Lower leg skin (tissue), 4 donors: Measurements from ENCODE around the gene GGA3. TPM values are rescaled to one million over a fixed set of nuclear protein-coding genes. Genes with fewer than 3 reads are reported as not detected.
A peak's percentile ranks its signal among the peaks of the same experiment; 100 is the strongest.

Source experiments
- DNase-seq, 2 donors: peaks; one replicate each; pipeline ENCODE4 v3.0.0-alpha.2; 2019; ENCODE audit warnings: low spot score in 2 of 2
- H3K4me3 ChIP-seq: fragments of 200-600 bp; sonication (generic); 2 replicates; pipeline ENCODE4 v1.5.1; 2017; ENCODE audit warnings: mild to moderate bottlenecking, low read depth; ENCODE audit not compliant: poor library complexity, severe bottlenecking
- POLR2A ChIP-seq, 2 donors: fragments of 450-650 bp; IDR thresholded peaks; one replicate each; pipeline ENCODE4 v1.6.1; 2016 to 2017; ENCODE audit warnings: antibody characterized with exemption in 2 of 2, mild to moderate bottlenecking in 1 of 2, moderate library complexity in 1 of 2
- WGBS, 2 donors: methylation state at CpG; one replicate each; pipeline ENCODE4 v1.1.5; 2018; 5-methylcytosine and 5-hydroxymethylcytosine counted together
- intact Hi-C: fragments of 100-400 bp; cut with DNase I; formaldehyde crosslinking; loops from one replicate; pipeline ENCODE4 v1.15.0; 2023; ENCODE audit warnings: low total_unique reads
- total RNA-seq, 4 donors: library from RNA; depleted of rRNA; stranded (reverse); fragments of >200 nt; gene quantifications; one replicate each; pipeline ENCODE4 v1.1.0, GENCODE V29; 2016
- TF ChIP-seq, protein P1 (sequence below), 3 donors: fragments of 450-650 bp; IDR thresholded peaks; one replicate each; pipeline ENCODE4 v1.5.1; 2016; ENCODE audit warnings: antibody characterized with exemption in 3 of 3, mild to moderate bottlenecking in 3 of 3, moderate library complexity in 2 of 3

Gene GGA3
- total RNA-seq, 4 donors from 2014 or later: 27.5 to 43.1 (median 29.9) TPM

GRCh38 chr17:75273977-75274708, 12.7 kb upstream of the GGA3 start:
- no peak overlapping the region for H3K4me3 ChIP-seq
- 64 to 67% methylated on average over 7 of the region's 7 CpGs for WGBS, 2 donors
- TF ChIP-seq POLR2A (IDR thresholded peaks at IDR 0.05): no peak
- TF ChIP-seq, protein P1, sequence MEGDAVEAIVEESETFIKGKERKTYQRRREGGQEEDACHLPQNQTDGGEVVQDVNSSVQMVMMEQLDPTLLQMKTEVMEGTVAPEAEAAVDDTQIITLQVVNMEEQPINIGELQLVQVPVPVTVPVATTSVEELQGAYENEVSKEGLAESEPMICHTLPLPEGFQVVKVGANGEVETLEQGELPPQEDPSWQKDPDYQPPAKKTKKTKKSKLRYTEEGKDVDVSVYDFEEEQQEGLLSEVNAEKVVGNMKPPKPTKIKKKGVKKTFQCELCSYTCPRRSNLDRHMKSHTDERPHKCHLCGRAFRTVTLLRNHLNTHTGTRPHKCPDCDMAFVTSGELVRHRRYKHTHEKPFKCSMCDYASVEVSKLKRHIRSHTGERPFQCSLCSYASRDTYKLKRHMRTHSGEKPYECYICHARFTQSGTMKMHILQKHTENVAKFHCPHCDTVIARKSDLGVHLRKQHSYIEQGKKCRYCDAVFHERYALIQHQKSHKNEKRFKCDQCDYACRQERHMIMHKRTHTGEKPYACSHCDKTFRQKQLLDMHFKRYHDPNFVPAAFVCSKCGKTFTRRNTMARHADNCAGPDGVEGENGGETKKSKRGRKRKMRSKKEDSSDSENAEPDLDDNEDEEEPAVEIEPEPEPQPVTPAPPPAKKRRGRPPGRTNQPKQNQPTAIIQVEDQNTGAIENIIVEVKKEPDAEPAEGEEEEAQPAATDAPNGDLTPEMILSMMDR (IDR thresholded peaks at IDR 0.05): no peak
- intact Hi-C loops: no loop called here
- DNase-seq: no peak

- H3K4me3 ChIP-seq: no peak overlapping the region
- intact Hi-C loops: no loop called here
- DNase-seq: no peak
- 62 to 63% methylated on average over 3 of the region's 3 CpGs for WGBS, 2 donors
- TF ChIP-seq POLR2A (IDR thresholded peaks at IDR 0.05): no peak
Measured at GRCh38 chr17:75272848-75273184, 11.4 kb upstream of the GGA3 start.

- peak overlapping the region; percentile 54 for H3K4me3 ChIP-seq
- no peak for TF ChIP-seq POLR2A (IDR thresholded peaks at IDR 0.05)
- TF ChIP-seq, protein P1 (IDR thresholded peaks at IDR 0.05): no peak
- intact Hi-C loops: no loop called here
- no peak for DNase-seq
- WGBS, 2 donors: 40 to 50% methylated on average over 24 of the region's 24 CpGs
Measured at GRCh38 chr17:75271955-75272847, 10.8 kb upstream of the GGA3 start.

- TF ChIP-seq POLR2A (IDR thresholded peaks at IDR 0.05): no peak
- TF ChIP-seq, protein P1 (IDR thresholded peaks at IDR 0.05): peak in 1 of 3 donors; percentile 39
- H3K4me3 ChIP-seq: peak overlapping the region; percentile 54
- intact Hi-C loops: no loop called here
- peak; percentile 58 to 94 for DNase-seq
- 0% methylated on average over 36 to 54 of the region's 74 CpGs for WGBS, 2 donors
Measured at GRCh38 chr17:75271233-75271954, 10.0 kb upstream of the GGA3 start.

GRCh38 chr17:75270966-75271232, 9.5 kb upstream of the GGA3 start, which contains the start of gene MIF4GD:
Gene MIF4GD, minus strand, starts transcription at chr17:75271231. Its CDS starts 1,036 bp downstream, at chr17:75270195.
- TF ChIP-seq, protein P1 (IDR thresholded peaks at IDR 0.05): no peak
- TF ChIP-seq POLR2A (IDR thresholded peaks at IDR 0.05): no peak
- intact Hi-C loops: no loop called here
- no peak for DNase-seq
- no CpG with 5 or more reads among the region's 39 CpGs for WGBS, 2 donors
- H3K4me3 ChIP-seq: peak within 1 kb of the TSS; percentile 87
